T-helper 9 cell (primary cell): ENCODE measurements around the gene SHCBP1.
A peak's percentile ranks its signal among the peaks of the same experiment; 100 is the strongest.
"Not testable (repeated sequence)": the region's sequence is repeated elsewhere in the genome, so short reads cannot be mapped to it uniquely, and the experiment has no call there.

Experiments
- DNase-seq: peaks from one replicate; pipeline ENCODE4 v3.0.0-alpha.2; 2020
- total RNA-seq, 2 donors: gene quantifications; one replicate each; lab custom pipeline; 2026; lab: John Stamatoyannopoulos, UW

The SHCBP1 gene
- 0.70 to 0.97 reads per million in 2 donors for total RNA-seq

GRCh38 chr16:46621006-46621933 lies at the start of gene SHCBP1:
TSS of gene SHCBP1 (minus strand) at chr16:46621379. CDS start at chr16:46621359, 20 bp downstream.
- DNase-seq, result peak; percentile 42

GRCh38 chr16:46662123-46662522 lies 40.9 kb upstream of the SHCBP1 start:
- DNase-seq, result no peak

GRCh38 chr16:46658925-46659324 lies 37.7 kb upstream of the SHCBP1 start:
- no peak for DNase-seq

GRCh38 chr16:46651305-46651704 lies 30.1 kb upstream of the SHCBP1 start:
- DNase-seq, result no peak

- DNase-seq, result no peak
These were observed 29.1 kb upstream of the SHCBP1 start for GRCh38 chr16:46650254-46650623.

GRCh38 chr16:46649588-46650253 lies 28.5 kb upstream of the SHCBP1 start:
- DNase-seq, result no peak

- DNase-seq, result no peak
These were observed 27.5 kb upstream of the SHCBP1 start for GRCh38 chr16:46648656-46649055.

- no peak for DNase-seq
These were observed 18.1 kb upstream of the SHCBP1 start for GRCh38 chr16:46638947-46639925.

- no peak for DNase-seq
These were observed 11.9 kb upstream of the SHCBP1 start for GRCh38 chr16:46632778-46633733.

GRCh38 chr16:46629331-46630219 lies 8.4 kb upstream of the SHCBP1 start:
- no peak for DNase-seq

GRCh38 chr16:46627746-46628145 lies 6.6 kb upstream of the SHCBP1 start:
- DNase-seq, result no peak

- not testable (repeated sequence) for DNase-seq
These were observed 5.5 kb upstream of the SHCBP1 start for GRCh38 chr16:46626681-46627080.

- not testable (repeated sequence) for DNase-seq
These were observed 3.7 kb upstream of the SHCBP1 start for GRCh38 chr16:46624862-46625261.

- DNase-seq, result not testable (repeated sequence)
These were observed 2.5 kb upstream of the SHCBP1 start for GRCh38 chr16:46623707-46624106.

- not testable (repeated sequence) for DNase-seq
These were observed 2.1 kb upstream of the SHCBP1 start for GRCh38 chr16:46623246-46623645.

- no peak for DNase-seq
These were observed 926 bp upstream of the SHCBP1 start for GRCh38 chr16:46621934-46622676.

- no peak for DNase-seq
These were observed 743 bp downstream of the SHCBP1 start for GRCh38 chr16:46620266-46621005.

GRCh38 chr16:46618516-46618915 lies 2.7 kb downstream of the SHCBP1 start:
- no peak for DNase-seq

GRCh38 chr16:46614006-46614405 lies 7.2 kb downstream of the SHCBP1 start:
- DNase-seq, result no peak
